ENCODE results near the gene SAP30. TPM values are rescaled to one million over a fixed set of nuclear protein-coding genes. Genes with fewer than 3 reads are reported as not detected.
A peak's percentile ranks its signal among the peaks of the same experiment; 100 is the strongest.

SAP30 gene
- total and polyA plus RNA-seq, 10 of the 15 experiments (the other 5 are each of a cell fraction or from before 2014, with no cell fraction given): 5.0 to 56.9 (median 23.6) TPM

GRCh38 chr4:173334891-173335752 is 35.6 kb upstream of the SAP30 start (continued):
- TF ChIP-seq MYB (IDR thresholded peaks at IDR 0.05; ENCODE audit: borderline replicate concordance, low read depth, low read length) (no peak), RCOR1 (conservative IDR thresholded peaks at IDR 0.05; ENCODE audit: low read depth, low read length) (no peak), ZNF274 (IDR thresholded peaks at IDR 0.05; ENCODE audit: insufficient read depth, insufficient read length) (no peak), MYC (IDR thresholded peaks at IDR 0.05; ENCODE audit: insufficient read depth, insufficient read length, insufficient replicate concordance, low read length, severe bottlenecking) (no peak), NFYA (IDR thresholded peaks at IDR 0.05; ENCODE audit: borderline replicate concordance, low read depth, low read length) (no peak), SMAD5 (IDR thresholded peaks at IDR 0.05; ENCODE audit: low read depth) (peak; percentile 59; the same call in 1 of the 2 replicates), ATF7 (IDR thresholded peaks at IDR 0.05; ENCODE audit: low read depth) (no peak), KDM1A (IDR thresholded peaks at IDR 0.05; ENCODE audit: borderline replicate concordance) (no peak), BHLHE40 (IDR thresholded peaks at IDR 0.05; ENCODE audit: borderline replicate concordance in 1 of 2, low read depth in 2 of 2, low read length in 1 of 2) (peak in 1 of 2 experiments; percentile 39; a peak in 2 of 4 replicates), CBX5 (IDR thresholded peaks at IDR 0.05; ENCODE audit: low read depth) (no peak), RAD21 (IDR thresholded peaks at IDR 0.05; ENCODE audit: insufficient read depth, low read depth, low read length) (no peak), RELA (IDR thresholded peaks at IDR 0.05; ENCODE audit: borderline replicate concordance, partially characterized antibody) (no peak), TCF7 (IDR thresholded peaks at IDR 0.05; ENCODE audit: borderline replicate concordance) (no peak), EZH2 (IDR thresholded peaks at IDR 0.05; ENCODE audit: borderline replicate concordance, control insufficient read depth, low read depth, low read length) (no peak), BCL3 (IDR thresholded peaks at IDR 0.05; ENCODE audit: borderline replicate concordance, insufficient read depth, low read depth, low read length, poor library complexity, severe bottlenecking) (peak; percentile 5)
- TF ChIP-seq, protein P1, sequence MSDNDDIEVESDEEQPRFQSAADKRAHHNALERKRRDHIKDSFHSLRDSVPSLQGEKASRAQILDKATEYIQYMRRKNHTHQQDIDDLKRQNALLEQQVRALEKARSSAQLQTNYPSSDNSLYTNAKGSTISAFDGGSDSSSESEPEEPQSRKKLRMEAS (IDR thresholded peaks at IDR 0.05; ENCODE audit: low read depth, low read length): no peak
- TF ChIP-seq, protein P2, sequence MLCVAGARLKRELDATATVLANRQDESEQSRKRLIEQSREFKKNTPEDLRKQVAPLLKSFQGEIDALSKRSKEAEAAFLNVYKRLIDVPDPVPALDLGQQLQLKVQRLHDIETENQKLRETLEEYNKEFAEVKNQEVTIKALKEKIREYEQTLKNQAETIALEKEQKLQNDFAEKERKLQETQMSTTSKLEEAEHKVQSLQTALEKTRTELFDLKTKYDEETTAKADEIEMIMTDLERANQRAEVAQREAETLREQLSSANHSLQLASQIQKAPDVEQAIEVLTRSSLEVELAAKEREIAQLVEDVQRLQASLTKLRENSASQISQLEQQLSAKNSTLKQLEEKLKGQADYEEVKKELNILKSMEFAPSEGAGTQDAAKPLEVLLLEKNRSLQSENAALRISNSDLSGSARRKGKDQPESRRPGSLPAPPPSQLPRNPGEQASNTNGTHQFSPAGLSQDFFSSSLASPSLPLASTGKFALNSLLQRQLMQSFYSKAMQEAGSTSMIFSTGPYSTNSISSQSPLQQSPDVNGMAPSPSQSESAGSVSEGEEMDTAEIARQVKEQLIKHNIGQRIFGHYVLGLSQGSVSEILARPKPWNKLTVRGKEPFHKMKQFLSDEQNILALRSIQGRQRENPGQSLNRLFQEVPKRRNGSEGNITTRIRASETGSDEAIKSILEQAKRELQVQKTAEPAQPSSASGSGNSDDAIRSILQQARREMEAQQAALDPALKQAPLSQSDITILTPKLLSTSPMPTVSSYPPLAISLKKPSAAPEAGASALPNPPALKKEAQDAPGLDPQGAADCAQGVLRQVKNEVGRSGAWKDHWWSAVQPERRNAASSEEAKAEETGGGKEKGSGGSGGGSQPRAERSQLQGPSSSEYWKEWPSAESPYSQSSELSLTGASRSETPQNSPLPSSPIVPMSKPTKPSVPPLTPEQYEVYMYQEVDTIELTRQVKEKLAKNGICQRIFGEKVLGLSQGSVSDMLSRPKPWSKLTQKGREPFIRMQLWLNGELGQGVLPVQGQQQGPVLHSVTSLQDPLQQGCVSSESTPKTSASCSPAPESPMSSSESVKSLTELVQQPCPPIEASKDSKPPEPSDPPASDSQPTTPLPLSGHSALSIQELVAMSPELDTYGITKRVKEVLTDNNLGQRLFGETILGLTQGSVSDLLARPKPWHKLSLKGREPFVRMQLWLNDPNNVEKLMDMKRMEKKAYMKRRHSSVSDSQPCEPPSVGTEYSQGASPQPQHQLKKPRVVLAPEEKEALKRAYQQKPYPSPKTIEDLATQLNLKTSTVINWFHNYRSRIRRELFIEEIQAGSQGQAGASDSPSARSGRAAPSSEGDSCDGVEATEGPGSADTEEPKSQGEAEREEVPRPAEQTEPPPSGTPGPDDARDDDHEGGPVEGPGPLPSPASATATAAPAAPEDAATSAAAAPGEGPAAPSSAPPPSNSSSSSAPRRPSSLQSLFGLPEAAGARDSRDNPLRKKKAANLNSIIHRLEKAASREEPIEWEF (IDR thresholded peaks at IDR 0.05; ENCODE audit: insufficient replicate concordance, low read depth, low read length): no peak
- TF ChIP-seq, protein P3, sequence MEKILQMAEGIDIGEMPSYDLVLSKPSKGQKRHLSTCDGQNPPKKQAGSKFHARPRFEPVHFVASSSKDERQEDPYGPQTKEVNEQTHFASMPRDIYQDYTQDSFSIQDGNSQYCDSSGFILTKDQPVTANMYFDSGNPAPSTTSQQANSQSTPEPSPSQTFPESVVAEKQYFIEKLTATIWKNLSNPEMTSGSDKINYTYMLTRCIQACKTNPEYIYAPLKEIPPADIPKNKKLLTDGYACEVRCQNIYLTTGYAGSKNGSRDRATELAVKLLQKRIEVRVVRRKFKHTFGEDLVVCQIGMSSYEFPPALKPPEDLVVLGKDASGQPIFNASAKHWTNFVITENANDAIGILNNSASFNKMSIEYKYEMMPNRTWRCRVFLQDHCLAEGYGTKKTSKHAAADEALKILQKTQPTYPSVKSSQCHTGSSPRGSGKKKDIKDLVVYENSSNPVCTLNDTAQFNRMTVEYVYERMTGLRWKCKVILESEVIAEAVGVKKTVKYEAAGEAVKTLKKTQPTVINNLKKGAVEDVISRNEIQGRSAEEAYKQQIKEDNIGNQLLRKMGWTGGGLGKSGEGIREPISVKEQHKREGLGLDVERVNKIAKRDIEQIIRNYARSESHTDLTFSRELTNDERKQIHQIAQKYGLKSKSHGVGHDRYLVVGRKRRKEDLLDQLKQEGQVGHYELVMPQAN (conservative IDR thresholded peaks at IDR 0.05): peak; percentile 81; the same call in 1 of the 2 replicates
- TF ChIP-seq, protein P4, sequence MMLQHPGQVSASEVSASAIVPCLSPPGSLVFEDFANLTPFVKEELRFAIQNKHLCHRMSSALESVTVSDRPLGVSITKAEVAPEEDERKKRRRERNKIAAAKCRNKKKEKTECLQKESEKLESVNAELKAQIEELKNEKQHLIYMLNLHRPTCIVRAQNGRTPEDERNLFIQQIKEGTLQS (IDR thresholded peaks at IDR 0.05; ENCODE audit: borderline replicate concordance, extremely low read depth, low read depth, low read length): no peak
